Pancreas (tissue), 10 donors: Measurements from ENCODE around the gene CROCC2. TPM values are rescaled to one million over a fixed set of nuclear protein-coding genes. Genes with fewer than 3 reads are reported as not detected.

Experiments used
- ATAC-seq, 4 donors: fragments of 200-7000 bp; cut with Tn5 transposase; one replicate each; pipeline versions ENCODE4 v1.8.0 to v1.9.1; 2020; ENCODE audit warnings: mild to moderate bottlenecking in 4 of 4, moderate library complexity in 4 of 4
- DNase-seq, 6 donors: peaks; one replicate each; pipeline ENCODE4 v3.0.0-alpha.2; 2020
- FAIRE-seq: peaks from 2 replicates; lab custom pipeline; 2012; peaks lifted over from hg19 to GRCh38; lab: Jason Lieb, UNC
- H3K27ac ChIP-seq, 4 donors: fragments of 200-600 bp; sonication (generic); 1 replicate in 3 of 4; 2 replicates in 1 of 4; pipeline versions ENCODE4 v1.5.0 to v1.8.0; 2020
- H3K27me3 ChIP-seq, 4 donors: fragments of 200-600 bp; one replicate each; pipeline ENCODE4 v1.8.0; 2021
- H3K36me3 ChIP-seq, 3 donors: fragments of 200-600 bp; sonication (generic) in 1 of 3; one replicate each; pipeline versions ENCODE4 v1.5.0 to v1.8.0; 2020 to 2021
- H3K4me1 ChIP-seq, 3 donors: fragments of 200-600 bp; one replicate each; pipeline ENCODE4 v1.8.0; 2021
- H3K4me3 ChIP-seq, 4 donors: fragments of 200-600 bp; sonication (generic) in 2 of 4; one replicate each; pipeline versions ENCODE4 v1.5.0 to v1.8.0; 2020 to 2021
- H3K9me3 ChIP-seq, 4 donors: fragments of 200-600 bp; one replicate each; pipeline ENCODE4 v1.8.0; 2021
- CTCF ChIP-seq, 4 donors: fragments of 200-600 bp; sonication (generic) in 3 of 4; IDR thresholded peaks; one replicate each; pipeline versions ENCODE4 v1.5.0 to v1.8.0; 2021; ENCODE audit warnings: antibody characterized with exemption in 4 of 4
- WGBS, 2 donors: extraction: QIAGEN DNeasy Blood & Tissue Kit; methylation state at CpG; one replicate each; pipeline ENCODE4 v1.1.7; 2013; 5-methylcytosine and 5-hydroxymethylcytosine counted together
- intact Hi-C, 3 donors: fragments of 100-400 bp; cut with DNase I; formaldehyde crosslinking; loops; one replicate each; pipeline versions ENCODE4 v1.11.1 to v1.14.2; 2022
- polyA plus RNA-seq, 2 donors: library from polyadenylated mRNA; stranded (reverse); fragments of 200-250 nt; gene quantifications; one replicate each; pipeline ENCODE4 v1.2.3, GENCODE V29; 2013
- total RNA-seq, 6 donors: library from RNA; stranded (reverse); fragmentation: NEBNext Ultra II Directional in 4 of 6; extraction: Animal tissue kit (Norgen Biotek cat#: 25700) in 4 of 6; gene quantifications; one replicate each; pipeline versions ENCODE4 v1.2.1 to v1.2.4, GENCODE V29; 2021 to 2023
- donor health status: healthy with polysubstance abuse.
- donor health status: DM: no; HTN: no; CAD: no; lungs with moderate emphysema.
- donor health status: DM: no; HTN: no; CAD: no.
- donor health status: control.
- donor health status: control.
- donor health status: Bipolar disorder and iron deficiency.
- donor health status: DM: yes; HTN: yes; CAD: no.
- donor health status: DM: no; HTN: no; CAD: no.
- donor health status: DM: no; HTN: no; CAD: no.
- donor health status: DM: yes; HTN: yes; CAD: no.

The CROCC2 gene
- total and polyA plus RNA-seq, 8 donors = 0.04 to 0.05 (median 0.04) TPM; not detected in 5

- Histone ChIP-seq H3K36me3 (no peaks in the 10 kb centered on the region), H3K4me3 (no peak overlapping the region), H3K27me3 (no peaks in the 10 kb centered on the region), H3K4me1 (peaks cover 0 to 11% (median 5%) of the 10 kb centered on the region in 3 donors), H3K9me3 (no peaks in the 10 kb centered on the region), H3K27ac (no peak overlapping the region)
- TF ChIP-seq CTCF (IDR thresholded peaks at IDR 0.05) = no peak
- WGBS, 2 donors = 68 to 83% methylated on average over 2 of the region's 2 CpGs
- ATAC-seq = no peak
- no peak for FAIRE-seq
- intact Hi-C loops = no loop called here
- peak in 1 of 6 donors; percentile 11 for DNase-seq
Observed at GRCh38 chr2:240990266-240990529, 84.1 kb downstream of the CROCC2 start.

GRCh38 chr2:240990726-240991377, 84.7 kb downstream of the CROCC2 start:
- Histone ChIP-seq H3K27me3 (no peaks in the 10 kb centered on the region), H3K36me3 (no peaks in the 10 kb centered on the region), H3K9me3 (no peaks in the 10 kb centered on the region), H3K27ac (peak overlapping the region; percentile 24 to 76 (median 61)), H3K4me3 (no peak overlapping the region), H3K4me1 (peaks cover 0 to 11% (median 5%) of the 10 kb centered on the region in 3 donors)
- 84 to 91% methylated on average over 13 of the region's 13 CpGs for WGBS, 2 donors
- intact Hi-C loops = no loop called here
- ATAC-seq (no peak), FAIRE-seq (no peak), DNase-seq (peak in 5 of 6 donors; percentile 13 to 62 (median 29))
- TF ChIP-seq CTCF (IDR thresholded peaks at IDR 0.05) = no peak

- Histone ChIP-seq H3K27me3 (no peaks in the 10 kb centered on the region), H3K27ac (peak overlapping the region; percentile 50 to 76 (median 61)), H3K4me3 (no peak overlapping the region), H3K36me3 (no peaks in the 10 kb centered on the region), H3K9me3 (no peaks in the 10 kb centered on the region), H3K4me1 (peaks cover 5 to 11% (median 7%) of the 10 kb centered on the region in 3 donors)
- no peak for TF ChIP-seq CTCF (IDR thresholded peaks at IDR 0.05)
- DNase-seq (peak; percentile 69 to 86 (median 79)), ATAC-seq (peak; percentile 63 to 85 (median 76)), FAIRE-seq (no peak)
- intact Hi-C loops = no loop called here
- WGBS, 2 donors = 52 to 55% methylated on average over 33 of the region's 33 CpGs
Observed at GRCh38 chr2:240991378-240992263, 85.5 kb downstream of the CROCC2 start.

- Histone ChIP-seq H3K27ac (peak overlapping the region in 3 of 4 donors; percentile 16 to 76 (median 67)), H3K27me3 (no peaks in the 10 kb centered on the region), H3K36me3 (no peaks in the 10 kb centered on the region), H3K4me3 (no peak overlapping the region), H3K4me1 (peaks cover 14 to 18% (median 16%) of the 10 kb centered on the region in 3 donors), H3K9me3 (no peaks in the 10 kb centered on the region)
- 77 to 86% methylated on average over 20 of the region's 20 CpGs for WGBS, 2 donors
- TF ChIP-seq CTCF (IDR thresholded peaks at IDR 0.05) = no peak
- intact Hi-C loops = no loop called here
- no peak for ATAC-seq
- DNase-seq = peak in 2 of 6 donors; percentile 16 to 44
- no peak for FAIRE-seq
Observed at GRCh38 chr2:240992572-240993291, 86.6 kb downstream of the CROCC2 start.
